A673 (cell line): Measurements from ENCODE around the gene SLC7A5. TPM values are rescaled to one million over a fixed set of nuclear protein-coding genes. Genes with fewer than 3 reads are reported as not detected.
"Not testable (repeated sequence)": the region's sequence is repeated elsewhere in the genome, so short reads cannot be mapped to it uniquely, and the experiment has no call there.

Experiments used
- BruUV-seq: library from RNA; stranded (reverse); fragments of 400-500 nt; replicated peaks from 2 replicates; lab custom pipeline; 2021; lab: Mats Ljungman, UMichigan
- CTCF ChIA-PET: fragments of 300-600 bp; sonication (Branson Sonifier 250); formaldehyde crosslinking; loops from one replicate; lab custom pipeline; 2022; ENCODE audit warnings: antibody characterized with exemption; lab: Charles Lee
- POLR2A ChIA-PET: fragments of 300-600 bp; sonication (Branson Sonifier 250); formaldehyde crosslinking; loops from one replicate; lab custom pipeline; 2022; ENCODE audit warnings: antibody characterized with exemption; ENCODE audit not compliant: low non-redundant PET; lab: Charles Lee
- DNase-seq: peaks from one replicate; pipeline ENCODE4 v3.0.0-alpha.2; 2015; ENCODE audit warnings: low spot score
- H3K27ac ChIP-seq: fragments of 200-600 bp; sonication (generic); 2 replicates; pipeline ENCODE4 v1.5.1; 2016; ENCODE audit warnings: mixed run types, low read depth, mild to moderate bottlenecking, mixed read lengths, antibody characterized with exemption, low read length; ENCODE audit not compliant: poor library complexity, severe bottlenecking
- H3K27me3 ChIP-seq: fragments of 200-600 bp; sonication (generic); replicated peaks from 2 replicates; pipeline ENCODE4 v1.6.1; 2017; ENCODE audit warnings: mixed run types, low read depth, mild to moderate bottlenecking, mixed read lengths, antibody characterized with exemption, low read length; ENCODE audit not compliant: insufficient read depth, poor library complexity
- H3K36me3 ChIP-seq: fragments of 200-600 bp; sonication (generic); 2 replicates; pipeline ENCODE4 v1.6.1; 2016; ENCODE audit warnings: mixed run types, mild to moderate bottlenecking, mixed read lengths, antibody characterized with exemption, low read length; ENCODE audit not compliant: insufficient read depth, poor library complexity, severe bottlenecking
- H3K4me1 ChIP-seq: fragments of 200-600 bp; sonication (generic); 2 replicates; pipeline ENCODE4 v1.6.1; 2017; ENCODE audit warnings: mixed run types, mild to moderate bottlenecking, mixed read lengths, antibody characterized with exemption, low read length; ENCODE audit not compliant: insufficient read depth, poor library complexity, severe bottlenecking
- H3K4me3 ChIP-seq: fragments of 200-600 bp; sonication (generic); 2 replicates; pipeline ENCODE4 v1.5.1; 2016; ENCODE audit warnings: low read depth, mixed run types, mild to moderate bottlenecking, mixed read lengths, low read length; ENCODE audit not compliant: poor library complexity, severe bottlenecking
- H3K9me3 ChIP-seq: fragments of 200-600 bp; sonication (generic); 2 replicates; pipeline ENCODE4 v1.6.1; 2016; ENCODE audit warnings: mixed run types, low read depth, mild to moderate bottlenecking, mixed read lengths, antibody characterized with exemption, low read length; ENCODE audit not compliant: poor library complexity, severe bottlenecking
- EZH2 ChIP-seq: fragments of 200-600 bp; sonication (generic); IDR thresholded peaks from 2 replicates; pipeline ENCODE4 v1.6.1; 2017; ENCODE audit warnings: borderline replicate concordance, low read depth, mild to moderate bottlenecking, mixed read lengths, antibody characterized with exemption, low read length; ENCODE audit not compliant: poor library complexity, severe bottlenecking
- intact Hi-C: fragments of 100-400 bp; cut with micrococcal nuclease; formaldehyde crosslinking; loops from one replicate; pipeline ENCODE4 v1.10.0; 2022; ENCODE audit not compliant: unreplicated experiment
- total RNA-seq: library from RNA; stranded (reverse); gene quantifications from 2 replicates; pipeline ENCODE4 v1.2.3, GENCODE V29; 2021
- TF ChIP-seq, protein P1 (sequence below): fragments of 300-800, 200-600 bp; sonication (generic); conservative IDR thresholded peaks from 2 replicates; pipeline ENCODE4 v1.5.1; 2017; ENCODE audit warnings: low read depth, mild to moderate bottlenecking, antibody characterized with exemption, low read length, moderate library complexity, mixed read lengths

Gene SLC7A5
- total RNA-seq, 1 experiment from 2014 or later: 371 TPM

DNA sequence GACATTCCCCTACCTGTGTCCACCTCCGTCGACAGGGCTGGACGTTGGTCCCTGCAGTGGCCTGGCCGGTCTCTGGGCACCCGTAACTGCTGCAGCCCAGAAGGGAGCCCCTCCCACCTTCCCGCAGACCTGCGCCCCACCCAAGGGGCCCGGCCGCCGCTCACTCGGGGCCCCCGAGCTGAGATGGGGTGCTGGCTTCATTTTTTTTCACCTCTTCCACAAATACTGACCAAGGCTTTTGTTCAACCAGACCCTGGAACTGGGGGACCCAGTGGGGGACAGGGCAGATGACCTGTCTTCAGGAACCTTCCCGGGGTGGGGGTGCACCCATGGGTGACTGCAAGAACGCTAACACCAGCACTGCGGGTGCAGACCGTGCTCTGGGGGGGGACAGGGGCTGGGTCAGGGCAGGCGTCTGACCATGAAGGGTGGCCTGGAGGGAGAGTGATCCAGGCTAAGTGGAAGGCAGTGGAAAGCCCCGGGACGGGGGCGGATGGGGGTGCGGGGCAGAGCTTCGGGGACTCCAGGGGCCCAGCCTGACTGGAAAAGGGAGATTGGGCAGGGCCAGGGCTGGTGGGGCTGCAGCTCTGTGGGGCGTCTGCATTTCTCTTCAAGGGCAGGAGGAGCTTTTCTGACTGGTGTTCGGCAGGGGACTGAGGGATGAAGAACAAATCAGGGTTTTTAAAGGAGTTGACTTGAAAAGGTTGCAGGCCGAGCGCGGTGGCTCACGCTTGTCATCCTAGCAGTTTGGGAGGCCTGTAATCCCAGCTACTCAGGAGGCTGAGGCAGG is 42.3 kb downstream of the SLC7A5 start:
- Histone ChIP-seq H3K27ac (no peak overlapping the region), H3K27me3 (no peaks in the 10 kb centered on the region), H3K4me1 (peaks cover 52% of the 10 kb centered on the region), H3K9me3 (no peaks in the 10 kb centered on the region), H3K36me3 (peaks cover 24% of the 10 kb centered on the region), H3K4me3 (no peak overlapping the region)
- POLR2A ChIA-PET: interaction anchor here (0.6 to 1.1 kb wide), 2 partner anchors 46 to 96 kb away, joined by 4 read pairs; no protein-coding TSS in a partner anchor
- TF ChIP-seq, protein P1, sequence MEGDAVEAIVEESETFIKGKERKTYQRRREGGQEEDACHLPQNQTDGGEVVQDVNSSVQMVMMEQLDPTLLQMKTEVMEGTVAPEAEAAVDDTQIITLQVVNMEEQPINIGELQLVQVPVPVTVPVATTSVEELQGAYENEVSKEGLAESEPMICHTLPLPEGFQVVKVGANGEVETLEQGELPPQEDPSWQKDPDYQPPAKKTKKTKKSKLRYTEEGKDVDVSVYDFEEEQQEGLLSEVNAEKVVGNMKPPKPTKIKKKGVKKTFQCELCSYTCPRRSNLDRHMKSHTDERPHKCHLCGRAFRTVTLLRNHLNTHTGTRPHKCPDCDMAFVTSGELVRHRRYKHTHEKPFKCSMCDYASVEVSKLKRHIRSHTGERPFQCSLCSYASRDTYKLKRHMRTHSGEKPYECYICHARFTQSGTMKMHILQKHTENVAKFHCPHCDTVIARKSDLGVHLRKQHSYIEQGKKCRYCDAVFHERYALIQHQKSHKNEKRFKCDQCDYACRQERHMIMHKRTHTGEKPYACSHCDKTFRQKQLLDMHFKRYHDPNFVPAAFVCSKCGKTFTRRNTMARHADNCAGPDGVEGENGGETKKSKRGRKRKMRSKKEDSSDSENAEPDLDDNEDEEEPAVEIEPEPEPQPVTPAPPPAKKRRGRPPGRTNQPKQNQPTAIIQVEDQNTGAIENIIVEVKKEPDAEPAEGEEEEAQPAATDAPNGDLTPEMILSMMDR: no peak
- no peak for TF ChIP-seq EZH2
- intact Hi-C loops: no loop called here
- no TSS peak for BruUV-seq
- CTCF ChIA-PET: interaction anchor here (0.9 to 1.4 kb wide), 2 partner anchors 48 to 58 kb away, joined by 3 to 4 read pairs; no protein-coding TSS in a partner anchor
- no peak for DNase-seq

- Histone ChIP-seq H3K4me1 (peaks cover 58% of the 10 kb centered on the region), H3K36me3 (peaks cover 18% of the 10 kb centered on the region)
- H3K27ac ChIP-seq, BruUV-seq, H3K9me3 ChIP-seq, CTCF ChIA-PET, DNase-seq, intact Hi-C loops, H3K4me3 ChIP-seq, H3K27me3 ChIP-seq: not testable (repeated sequence)
- POLR2A ChIA-PET: interaction anchor here (0.6 kb wide), 1 partner anchor 21 kb away, joined by 8 read pairs; no protein-coding TSS in a partner anchor
Observed at GRCh38 chr16:87826407-87826797, 42.9 kb downstream of the SLC7A5 start.

GRCh38 chr16:87825842-87826120 is 43.5 kb downstream of the SLC7A5 start:
- DNase-seq, H3K4me3 ChIP-seq, H3K9me3 ChIP-seq, intact Hi-C loops, H3K27me3 ChIP-seq, H3K27ac ChIP-seq, BruUV-seq: not testable (repeated sequence)
- ChIA-PET POLR2A (interaction anchor here (0.6 kb wide), 3 partner anchors 20 to 46 kb away, joined by 3 to 8 read pairs (median 3); no protein-coding TSS in a partner anchor), CTCF (interaction anchor here (0.9 kb wide), 1 partner anchor 23 kb away, joined by 5 read pairs; no protein-coding TSS in a partner anchor)
- Histone ChIP-seq H3K4me1 (peaks cover 55% of the 10 kb centered on the region), H3K36me3 (peaks cover 12% of the 10 kb centered on the region)

DNA sequence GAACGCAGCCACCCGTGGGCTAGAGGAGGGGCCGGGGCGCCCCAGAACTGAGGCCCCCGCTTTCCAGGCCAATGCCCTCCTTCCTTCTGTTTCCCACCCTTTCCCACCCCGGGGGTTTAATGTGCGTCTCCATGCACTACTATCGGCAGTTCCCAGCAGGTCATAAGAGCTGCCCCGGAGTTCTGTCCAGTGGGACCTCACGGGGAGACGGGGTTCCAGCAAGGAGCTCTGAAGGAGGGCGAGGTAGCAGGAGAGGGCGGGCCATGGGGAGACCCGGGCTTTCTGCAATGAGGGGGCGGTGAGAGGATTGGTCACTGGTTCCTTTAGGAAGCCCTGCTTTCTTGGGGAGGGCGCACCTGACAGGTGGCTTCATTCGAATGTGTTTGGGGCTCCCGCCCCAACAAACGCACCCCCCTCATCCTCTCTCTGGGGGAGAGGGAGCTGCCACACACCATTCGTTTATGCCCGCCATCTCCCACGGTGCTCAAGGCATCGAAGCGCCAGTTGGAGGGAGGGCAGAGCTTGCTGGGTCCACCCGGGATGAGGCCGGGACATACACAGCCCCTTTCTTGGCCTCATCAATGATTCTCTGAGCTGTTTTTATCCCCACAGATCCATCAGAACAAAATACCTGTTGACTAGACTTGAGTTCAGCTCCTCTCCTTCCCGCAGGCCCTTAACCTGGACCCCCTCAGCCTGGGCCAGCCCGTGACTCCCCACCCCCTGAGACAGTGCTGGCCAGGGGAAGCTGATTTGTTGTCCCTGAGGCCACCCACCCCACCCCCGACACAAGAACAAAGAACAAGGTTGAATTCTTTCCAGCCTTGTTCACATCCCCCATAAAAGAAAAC is 44.1 kb downstream of the SLC7A5 start:
- TF ChIP-seq, protein P1: no peak
- no peak for TF ChIP-seq EZH2
- no TSS peak for BruUV-seq
- Histone ChIP-seq H3K4me1 (peaks cover 49% of the 10 kb centered on the region), H3K4me3 (no peak overlapping the region), H3K27me3 (no peaks in the 10 kb centered on the region), H3K27ac (no peak overlapping the region), H3K9me3 (no peaks in the 10 kb centered on the region), H3K36me3 (peaks cover 6% of the 10 kb centered on the region)
- ChIA-PET POLR2A (interaction anchor here (0.5 to 0.6 kb wide), 3 partner anchors 40 to 46 kb away, joined by 3 read pairs; no protein-coding TSS in a partner anchor), CTCF (interaction anchor here (0.6 to 0.9 kb wide), 2 partner anchors 24 to 45 kb away, joined by 3 to 5 read pairs; no protein-coding TSS in a partner anchor)
- intact Hi-C loops: no loop called here
- DNase-seq: no peak
